HG03378 (cell line): ENCODE results near the gene XXYLT1.
"Not testable (repeated sequence)": the region's sequence is repeated elsewhere in the genome, so short reads cannot be mapped to it uniquely, and the experiment has no call there.

Experiments used
- ATAC-seq: cut with Tn5 transposase; IDR thresholded peaks from one replicate; pipeline ENCODE4 v1.9.1; 2021; ENCODE audit warnings: mild to moderate bottlenecking, moderate library complexity; ENCODE audit not compliant: unreplicated experiment

XXYLT1 gene

DNA sequence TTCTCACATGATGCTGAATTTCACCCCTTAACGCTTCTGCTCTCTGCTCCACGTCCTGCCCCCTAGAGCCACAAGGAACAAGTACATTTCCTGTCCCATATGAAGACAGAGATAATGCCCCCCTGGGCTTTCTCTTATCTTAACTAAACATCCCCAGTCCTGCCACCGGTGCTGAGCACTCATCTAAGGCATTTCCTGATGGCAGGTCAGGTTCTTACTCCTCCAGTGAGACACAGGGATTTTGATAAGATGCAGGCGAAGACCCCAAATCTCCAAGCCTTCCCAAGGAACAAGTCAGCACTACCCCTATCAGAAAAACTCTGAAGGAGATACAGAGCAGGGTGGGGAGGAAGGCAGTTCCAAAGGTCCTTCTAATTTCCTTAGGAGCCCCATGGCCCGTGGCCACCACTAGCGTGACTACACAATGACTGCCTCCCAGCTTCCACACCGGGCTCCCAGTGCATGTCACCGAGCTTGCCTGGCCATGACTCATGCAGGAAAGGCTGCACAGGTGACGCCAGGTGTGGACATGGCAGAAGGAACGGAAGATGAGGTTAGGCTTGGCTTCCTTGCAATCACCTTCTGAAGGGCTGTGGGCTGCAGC is 152.9 kb downstream of the XXYLT1 start:
- no peak for ATAC-seq

DNA sequence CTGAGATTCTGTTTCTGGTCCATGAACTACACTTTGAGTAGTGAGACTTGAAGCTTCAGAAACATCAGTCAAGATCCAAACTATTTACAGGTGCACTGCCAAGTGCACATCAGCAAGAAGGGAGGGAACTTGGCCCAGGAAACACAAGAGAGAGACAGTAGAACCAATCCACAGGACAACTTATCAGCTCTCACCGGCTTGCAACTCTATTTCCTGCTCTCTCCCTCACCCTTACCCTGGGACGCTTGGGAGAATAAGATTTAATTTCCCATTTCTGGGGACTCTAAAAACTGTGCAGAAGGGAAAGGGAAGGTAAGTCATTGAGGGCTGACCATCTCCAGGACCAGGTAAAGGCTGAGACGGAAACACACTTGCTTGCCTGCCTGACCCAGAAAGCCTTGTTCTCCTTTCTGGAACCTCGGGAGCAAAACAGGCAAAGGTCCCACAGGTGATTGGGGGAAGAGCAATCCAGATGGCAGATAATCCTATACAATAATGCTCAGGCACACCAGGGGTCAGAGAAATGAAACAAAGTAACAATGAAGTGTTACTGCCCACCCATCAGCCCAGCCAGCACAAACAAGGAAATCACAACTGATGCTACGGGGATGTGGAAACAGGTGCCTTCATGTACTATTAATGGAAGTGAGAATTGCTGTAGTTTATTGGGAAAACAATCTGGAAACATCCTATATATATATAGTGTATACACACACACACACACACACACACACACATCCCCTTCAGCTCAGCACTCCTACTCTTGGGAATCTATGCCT is 154.4 kb downstream of the XXYLT1 start:
- no peak for ATAC-seq

DNA sequence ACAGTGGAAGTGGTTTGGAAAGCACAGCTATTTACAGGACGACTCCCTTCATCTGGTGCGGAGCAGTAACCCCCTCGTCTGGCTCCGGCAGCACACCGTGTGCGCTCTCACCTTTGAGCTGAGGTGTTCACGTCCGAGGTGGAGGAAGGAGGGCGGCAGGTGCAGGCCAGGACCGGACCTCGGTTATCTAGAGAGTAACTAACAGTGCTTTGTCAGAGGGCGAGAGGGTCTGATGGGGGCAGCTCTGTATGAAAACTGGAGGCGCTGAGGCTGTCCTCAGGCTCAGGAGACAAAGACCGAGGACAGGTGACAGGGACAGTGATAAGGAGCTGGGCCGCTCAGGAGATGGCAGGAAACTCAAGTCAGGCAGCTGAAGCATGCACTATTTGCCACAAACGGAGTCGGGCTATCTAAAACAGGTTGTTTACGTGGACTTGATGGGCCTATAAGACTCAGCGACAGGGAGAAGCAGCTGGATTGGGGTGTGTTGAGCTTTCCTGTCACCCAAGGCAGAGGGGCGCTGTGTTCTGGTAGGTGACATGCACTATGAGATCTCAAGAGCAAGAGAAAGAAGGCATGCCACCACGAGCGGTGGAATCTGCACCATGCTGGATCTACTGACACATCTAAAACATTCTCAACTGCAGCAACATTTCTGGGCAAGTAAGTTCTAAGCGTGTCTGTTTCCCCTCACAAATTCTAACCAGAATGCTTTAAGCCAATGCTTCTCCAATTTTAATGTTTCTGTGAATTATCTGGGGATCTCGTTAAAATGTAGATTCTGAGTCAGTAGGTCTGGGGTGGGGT is 155.2 kb downstream of the XXYLT1 start:
- no peak for ATAC-seq

DNA sequence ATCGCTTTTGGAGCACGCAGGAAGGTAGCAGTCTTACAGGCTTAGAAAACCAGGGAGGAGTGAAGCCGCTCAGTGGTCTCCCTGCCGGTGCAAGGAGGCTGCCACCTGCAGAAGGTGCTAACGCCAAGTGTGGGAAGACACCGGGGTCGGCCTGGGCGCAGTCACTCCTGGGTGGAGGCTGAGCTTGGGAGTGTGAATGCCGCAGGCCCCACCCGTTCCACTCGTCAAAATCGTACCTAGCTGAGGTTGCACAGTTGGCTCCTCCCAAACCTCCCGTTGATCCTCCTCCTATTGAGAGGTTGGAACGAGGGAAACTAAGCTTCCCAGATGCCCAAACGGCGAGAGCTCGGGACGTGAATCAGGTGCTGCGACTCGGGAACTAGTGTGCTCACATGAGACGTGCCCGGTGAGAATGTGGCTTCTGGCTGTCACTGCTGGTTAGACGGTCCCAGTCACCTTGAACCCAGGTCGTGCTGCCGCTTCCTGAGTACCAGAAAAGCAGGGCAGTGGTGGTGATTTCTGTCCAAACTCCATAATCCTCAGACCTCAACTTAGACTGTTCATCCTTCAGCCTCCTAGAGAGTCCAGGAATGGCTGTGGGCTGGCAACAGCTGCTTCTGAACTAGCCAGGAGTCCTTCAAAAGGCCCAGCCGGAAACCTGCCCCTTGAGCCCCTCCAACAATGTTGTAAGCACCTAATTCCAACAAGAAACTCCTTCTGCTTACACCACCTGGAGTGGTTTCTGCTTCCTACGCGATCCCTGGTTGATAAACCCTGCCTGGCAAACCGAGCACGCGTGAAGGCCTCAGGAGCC is 156.0 kb downstream of the XXYLT1 start:
- ATAC-seq: no peak

DNA sequence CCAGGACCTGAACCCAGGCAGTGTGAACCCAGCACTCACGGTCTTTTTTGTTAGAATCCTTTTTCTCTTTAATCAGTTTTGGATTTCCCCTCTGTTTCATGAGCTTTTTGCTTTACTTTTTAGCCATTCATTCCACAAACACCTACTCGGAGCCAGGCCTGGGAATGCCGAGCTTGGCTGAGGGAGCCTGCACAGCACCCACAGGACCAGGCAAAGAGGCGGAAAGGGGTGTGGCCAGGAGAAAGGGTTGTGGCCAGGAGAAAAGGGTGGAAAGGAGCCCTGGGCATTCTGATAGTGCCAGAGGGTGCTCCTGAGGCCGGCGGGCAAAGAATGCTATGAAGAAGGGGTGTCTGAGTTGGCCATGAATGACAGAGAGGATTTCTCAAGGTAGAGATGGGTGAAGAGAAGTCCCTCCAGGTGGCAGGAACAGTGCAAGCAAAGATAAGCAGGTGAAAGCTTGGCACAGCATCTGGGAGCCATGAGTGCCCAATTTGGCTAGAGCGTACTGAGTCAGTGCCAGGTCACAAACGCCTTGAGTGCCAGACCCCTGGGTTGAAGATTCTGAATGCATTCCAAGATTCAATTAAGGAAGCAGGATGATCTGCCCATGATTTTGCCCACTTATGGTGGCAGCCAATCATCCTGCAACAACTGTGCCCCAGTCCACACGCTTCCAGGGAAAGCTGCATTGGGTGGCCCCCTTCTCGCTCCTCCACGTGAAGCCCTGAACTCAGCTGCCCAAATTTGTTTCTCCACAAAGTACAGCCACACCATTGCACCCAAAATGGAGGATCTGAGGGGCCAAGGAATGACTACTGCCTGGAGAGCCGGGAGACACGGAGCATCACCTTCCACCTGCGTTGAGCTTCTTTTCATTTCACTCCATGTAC is 157.2 kb downstream of the XXYLT1 start:
- ATAC-seq: no peak

DNA sequence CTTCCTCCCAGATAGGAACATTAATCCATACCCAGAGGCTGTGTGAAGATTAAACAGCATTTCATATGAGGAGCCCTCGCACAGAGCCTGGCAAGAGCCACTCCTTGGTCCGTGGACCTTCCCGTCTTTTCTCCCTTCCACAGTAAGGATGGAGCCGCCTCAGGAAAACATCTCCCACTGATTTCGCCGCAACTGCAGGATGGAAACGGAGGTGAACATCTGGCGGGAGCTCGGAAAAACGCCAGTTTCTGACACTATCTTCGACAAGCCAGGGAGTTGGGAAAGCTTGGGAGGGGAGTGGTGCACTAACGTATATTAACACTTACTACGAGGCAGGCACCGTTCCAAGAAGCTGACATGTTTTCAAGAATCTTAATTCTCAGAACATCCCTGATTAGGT is 157.9 kb downstream of the XXYLT1 start:
- ATAC-seq: no peak

DNA sequence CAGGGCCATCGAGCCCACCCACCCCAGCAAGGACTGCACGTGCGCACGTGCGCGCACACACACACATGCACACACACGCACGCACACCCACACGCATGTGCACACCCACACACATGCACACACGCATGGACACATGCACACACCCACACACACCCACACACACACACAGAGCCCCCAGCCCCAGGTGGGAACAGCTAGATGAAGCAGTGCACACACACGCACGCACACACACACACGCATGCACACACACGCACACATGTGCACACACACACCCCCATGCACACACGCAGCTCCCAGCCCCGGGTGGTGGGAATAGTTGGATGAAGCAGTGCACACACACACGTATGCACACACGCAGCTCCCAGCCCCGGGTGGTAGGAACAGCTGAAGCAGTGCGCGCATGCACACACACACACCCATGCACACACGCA is 158.6 kb downstream of the XXYLT1 start:
- no peak for ATAC-seq

DNA sequence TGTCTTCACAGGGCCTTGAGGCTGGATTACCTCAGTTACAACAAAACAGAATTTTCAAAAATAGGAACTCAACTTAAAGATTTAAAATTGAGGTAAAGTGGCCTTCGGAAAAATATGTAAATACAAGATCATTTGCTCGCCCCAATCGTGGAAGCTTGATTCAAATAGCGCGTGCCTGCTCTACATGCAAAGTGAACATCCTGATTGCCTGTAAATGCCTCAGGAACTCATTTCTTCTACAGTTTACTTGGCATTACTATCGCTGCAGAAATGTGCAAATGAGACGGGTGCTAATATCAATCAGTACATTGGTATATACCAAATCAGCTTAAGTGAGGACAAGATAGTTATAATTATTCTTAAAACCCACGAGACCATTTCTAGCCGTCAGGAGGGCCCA is 159.2 kb downstream of the XXYLT1 start:
- ATAC-seq: no peak

DNA sequence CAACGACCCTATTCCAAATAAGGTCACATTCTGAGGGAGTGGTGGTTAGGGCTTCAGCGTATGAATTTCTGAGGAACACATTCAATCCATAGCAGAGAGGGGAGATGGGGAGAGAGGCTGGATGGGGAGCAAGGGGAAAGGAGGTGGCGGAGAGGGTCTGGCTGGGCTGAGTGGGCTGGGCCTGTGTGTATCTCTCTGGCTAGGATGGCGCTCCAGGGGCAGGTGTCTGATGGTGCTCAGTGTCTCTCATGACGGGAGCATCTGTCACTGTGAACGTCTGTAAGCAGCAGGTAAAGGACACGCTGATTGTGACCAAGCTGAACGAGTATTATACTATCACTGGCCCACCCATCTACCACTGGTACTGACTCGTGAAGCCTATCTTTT is 159.6 kb downstream of the XXYLT1 start:
- ATAC-seq: no peak

DNA sequence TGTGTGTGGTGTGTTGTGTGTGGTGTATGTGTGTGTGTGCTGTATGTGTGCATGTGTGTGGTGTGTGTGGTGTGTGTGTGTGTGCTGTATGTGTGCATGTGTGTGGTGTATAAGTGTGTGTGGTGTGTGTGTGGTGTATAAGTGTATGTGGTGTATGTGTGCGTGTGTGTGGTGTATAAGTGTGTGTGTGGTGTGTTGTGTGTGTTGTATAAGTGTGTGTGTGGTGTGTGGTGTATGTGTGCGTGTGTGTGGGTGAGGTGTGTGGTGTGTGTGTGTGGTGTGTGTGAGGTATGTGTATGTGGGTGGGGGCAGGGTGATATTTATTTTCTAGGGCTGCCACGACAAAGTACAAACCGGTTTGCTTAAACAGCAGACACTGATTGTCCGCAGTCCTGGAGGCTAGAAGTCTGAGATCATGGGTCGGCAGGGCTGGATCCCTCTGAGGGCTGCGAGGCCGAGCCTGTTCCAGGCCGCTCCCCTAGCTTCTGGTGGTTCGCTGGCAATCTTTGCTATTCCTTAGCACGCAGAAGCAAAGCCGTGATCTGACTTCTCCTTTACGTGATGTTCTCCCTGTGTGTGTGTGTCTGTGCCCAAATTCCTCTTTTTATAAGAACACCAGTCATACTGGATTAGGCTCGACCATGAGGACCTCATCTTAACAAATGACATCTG is 160.2 kb downstream of the XXYLT1 start:
- ATAC-seq: no peak

DNA sequence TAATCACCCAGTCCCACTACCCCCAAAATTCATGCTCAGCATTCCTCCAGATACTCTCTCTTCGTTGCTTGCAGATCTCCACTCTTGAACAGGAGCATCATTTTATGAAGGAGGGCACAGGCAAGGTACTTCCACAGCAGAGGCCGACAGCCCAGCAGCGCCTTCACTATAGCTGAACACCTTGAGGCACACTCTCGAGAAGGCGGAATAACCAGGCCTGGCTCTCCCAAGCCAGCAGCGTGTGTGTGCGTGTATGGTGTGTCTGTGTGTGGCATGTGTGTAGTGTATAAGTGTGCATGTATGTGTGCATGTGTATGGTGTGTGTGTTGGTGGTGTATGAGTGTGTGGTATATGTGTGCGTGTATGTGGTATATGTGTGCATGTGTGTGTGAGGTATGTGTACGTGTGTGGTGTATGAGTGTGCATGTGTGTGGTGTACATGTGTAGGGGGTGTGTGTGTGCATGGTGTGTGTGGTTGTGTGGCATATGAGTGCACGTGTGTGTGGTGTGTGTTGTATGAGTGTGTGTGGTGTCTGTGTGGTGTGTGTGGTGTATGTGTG is 161.8 kb downstream of the XXYLT1 start:
- no peak for ATAC-seq

DNA sequence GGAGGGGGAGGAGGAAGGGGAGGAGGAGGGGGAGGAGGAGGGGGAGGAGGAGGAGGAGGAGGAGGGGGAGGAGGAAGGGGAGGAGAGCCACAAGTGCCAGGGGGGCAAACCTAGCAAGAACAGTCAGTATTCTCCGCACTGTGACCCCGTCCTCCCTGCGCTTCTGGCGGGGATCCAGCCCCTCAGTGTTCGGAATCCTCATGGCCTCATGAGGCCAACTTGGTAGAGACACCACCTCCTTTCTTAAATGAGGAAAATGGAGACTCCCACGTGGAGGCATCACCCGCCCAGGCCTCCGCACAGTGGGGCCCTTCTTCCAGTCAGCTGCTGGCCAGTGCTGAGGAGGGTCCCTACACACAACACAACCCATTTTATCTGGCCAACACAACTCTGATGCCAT is 163.4 kb downstream of the XXYLT1 start:
- no peak for ATAC-seq

DNA sequence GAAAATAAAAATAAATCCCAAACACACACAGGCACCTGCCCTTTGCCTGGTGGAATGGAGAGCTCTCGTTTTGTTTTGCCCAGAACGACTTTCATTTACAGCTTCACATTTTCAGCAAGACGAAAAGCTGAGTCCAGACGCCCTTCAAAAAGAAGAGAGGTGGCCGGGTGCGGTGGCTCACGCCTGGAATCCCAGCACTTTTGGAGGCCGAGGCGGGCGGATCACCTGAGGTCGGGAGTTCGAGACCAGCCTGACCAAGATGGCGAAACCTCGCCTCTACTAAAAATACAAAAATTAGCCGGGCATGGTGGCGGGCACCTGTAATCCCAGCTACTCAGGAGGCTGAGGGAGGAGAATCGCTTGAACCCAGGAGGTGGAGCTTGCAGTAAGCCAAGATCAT is 163.9 kb downstream of the XXYLT1 start:
- not testable (repeated sequence) for ATAC-seq

DNA sequence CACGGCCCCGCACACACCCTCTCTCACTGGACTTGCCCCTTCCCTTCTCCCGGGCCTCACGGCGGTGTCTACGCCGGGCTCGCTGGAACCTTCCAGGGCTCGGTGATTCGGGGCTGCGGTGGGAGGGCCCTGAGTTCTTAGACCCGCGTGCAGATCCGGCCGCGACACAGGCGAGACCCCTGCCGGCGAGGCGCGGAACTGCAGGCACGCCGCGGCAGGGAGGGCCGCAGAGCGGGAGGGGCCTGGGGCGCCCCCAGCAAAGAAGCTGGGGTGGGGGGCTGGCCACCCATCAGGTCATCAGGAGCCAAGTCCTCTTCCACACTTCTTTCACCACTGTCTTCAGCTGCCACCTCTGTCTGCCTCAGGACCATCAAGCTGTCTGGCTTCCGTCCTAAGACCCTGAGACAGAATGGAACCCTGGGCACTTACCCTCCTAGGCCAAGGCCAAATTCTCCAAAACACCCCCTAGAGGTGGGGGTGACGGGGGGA is 164.5 kb downstream of the XXYLT1 start:
- no peak for ATAC-seq

DNA sequence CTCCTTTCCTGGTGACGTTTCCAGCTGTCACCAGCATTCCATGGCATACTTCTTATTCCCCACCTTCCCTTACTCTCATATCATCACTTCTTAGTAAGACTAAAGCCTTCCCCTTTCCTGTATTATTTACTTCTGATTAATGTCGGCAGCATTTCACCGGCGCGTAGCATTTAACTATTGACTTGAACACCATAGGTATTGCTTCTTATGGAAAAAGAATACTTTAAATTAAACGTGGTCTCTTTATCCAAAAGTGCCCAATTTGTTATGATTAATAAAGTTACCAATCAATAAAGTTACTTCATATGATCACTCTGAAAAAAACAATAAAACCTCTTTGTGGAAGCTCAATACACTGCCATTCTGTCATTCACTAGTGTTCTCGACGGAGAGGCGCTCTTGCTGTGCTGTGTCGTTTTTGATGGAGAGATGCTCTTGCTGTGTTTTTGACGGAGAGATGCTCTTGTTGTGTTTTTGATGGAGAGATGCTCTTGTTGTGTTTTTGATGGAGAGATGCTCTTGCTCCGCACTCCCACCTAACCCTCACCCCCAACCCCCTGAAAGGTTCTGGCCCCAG is 165.0 kb downstream of the XXYLT1 start:
- no peak for ATAC-seq

DNA sequence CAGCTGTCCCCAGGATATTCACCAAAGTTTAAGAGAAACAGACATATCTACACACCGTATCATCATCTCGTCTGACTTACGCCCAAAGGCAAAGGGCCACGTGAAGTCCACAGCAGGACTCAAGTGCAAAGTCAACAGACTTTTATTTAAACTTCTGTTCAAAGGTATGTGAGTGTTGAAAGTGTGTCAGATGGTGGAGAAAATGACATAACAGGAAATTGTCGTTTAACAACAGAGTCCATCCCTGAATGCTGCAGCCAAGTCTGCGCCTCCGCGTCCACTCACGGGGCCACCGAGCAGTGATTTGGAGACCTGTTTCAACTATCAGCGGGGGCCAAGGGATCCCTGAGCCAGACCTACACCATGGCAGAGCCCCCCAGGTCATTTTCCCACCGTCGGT is 165.6 kb downstream of the XXYLT1 start:
- no peak for ATAC-seq

DNA sequence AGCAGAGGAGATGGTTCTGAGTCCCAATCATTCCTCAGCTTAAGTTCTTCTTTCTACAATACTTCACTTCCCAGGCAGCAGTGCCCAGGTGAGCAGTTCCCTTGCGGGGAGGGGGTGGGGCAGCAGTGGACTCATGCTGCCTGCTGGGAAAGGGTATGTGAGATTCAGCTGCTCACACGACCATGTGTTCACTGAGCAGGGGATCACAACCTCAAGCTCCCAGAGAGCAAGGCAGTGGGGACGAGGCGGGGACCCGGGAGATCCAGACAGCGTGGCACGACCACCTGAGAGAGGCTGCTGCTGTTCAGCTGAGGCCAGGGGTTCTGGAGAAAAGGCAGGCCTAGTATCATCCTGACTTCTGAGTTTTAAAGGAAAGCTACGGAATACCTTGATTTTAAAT is 166.6 kb downstream of the XXYLT1 start:
- no peak for ATAC-seq

DNA sequence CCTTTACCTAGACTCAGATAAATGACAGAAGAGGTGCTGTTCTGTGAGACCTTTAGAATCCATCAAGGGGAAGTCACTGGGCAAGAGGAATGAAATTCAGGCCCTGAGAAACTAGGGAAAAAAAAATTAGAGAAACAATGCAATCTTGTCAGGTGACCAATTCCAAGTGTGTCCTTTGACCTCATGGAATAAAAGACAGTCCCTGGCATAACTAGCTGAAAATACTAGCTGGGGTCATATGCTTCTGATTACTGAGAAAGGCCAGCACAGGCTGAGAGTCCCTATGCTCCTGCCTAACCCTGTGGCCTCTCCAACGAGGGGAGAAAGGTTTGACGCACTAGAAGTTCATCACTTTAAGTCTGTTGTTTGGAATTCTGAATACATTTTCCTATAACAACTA is 167.3 kb downstream of the XXYLT1 start:
- ATAC-seq: no peak
